Skeletal muscle tissue (tissue), 4 donors: Measurements from ENCODE around the gene LTC4S. TPM values are rescaled to one million over a fixed set of nuclear protein-coding genes. Genes with fewer than 3 reads are reported as not detected.
A peak's percentile ranks its signal among the peaks of the same experiment; 100 is the strongest.
"Not testable (repeated sequence)": the region's sequence is repeated elsewhere in the genome, so short reads cannot be mapped to it uniquely, and the experiment has no call there.

Source experiments
- H3K27ac ChIP-seq: one replicate; pipeline ENCODE4 v1.7.0; 2013; ENCODE audit warnings: mild to moderate bottlenecking, low read depth, low read length, inconsistent platforms
- H3K27me3 ChIP-seq, 3 donors: one replicate each; pipeline ENCODE4 v1.7.0; 2013; ENCODE audit warnings: low read length in 3 of 3; ENCODE audit not compliant: control insufficient read depth in 3 of 3, insufficient read depth in 3 of 3
- H3K36me3 ChIP-seq, 3 donors: one replicate each; pipeline ENCODE4 v1.7.0; 2013; ENCODE audit warnings: low read length in 3 of 3; ENCODE audit not compliant: control insufficient read depth in 3 of 3, insufficient read depth in 3 of 3
- H3K4me1 ChIP-seq, 3 donors: one replicate each; pipeline ENCODE4 v1.7.0; 2013; ENCODE audit warnings: low read length in 3 of 3, mild to moderate bottlenecking in 3 of 3; ENCODE audit not compliant: control insufficient read depth in 3 of 3, insufficient read depth in 3 of 3
- H3K4me3 ChIP-seq, 3 donors: one replicate each; pipeline ENCODE4 v1.7.0; 2013; ENCODE audit warnings: low read length in 3 of 3
- H3K9ac ChIP-seq, 3 donors: one replicate each; pipeline ENCODE4 v1.7.0; 2013; ENCODE audit warnings: low read length in 3 of 3, mild to moderate bottlenecking in 3 of 3, moderate library complexity in 2 of 3, low read depth in 1 of 3
- H3K9me3 ChIP-seq, 3 donors: one replicate each; pipeline ENCODE4 v1.7.0; 2013; ENCODE audit warnings: low read length in 3 of 3; ENCODE audit not compliant: control insufficient read depth in 3 of 3
- total RNA-seq: library from RNA; depleted of rRNA; stranded (reverse); fragments of >200 nt; gene quantifications from one replicate; pipeline ENCODE4 v1.2.3, GENCODE V29; 2014
- donor health status: Osteomylitis.

The LTC4S gene, protein sequence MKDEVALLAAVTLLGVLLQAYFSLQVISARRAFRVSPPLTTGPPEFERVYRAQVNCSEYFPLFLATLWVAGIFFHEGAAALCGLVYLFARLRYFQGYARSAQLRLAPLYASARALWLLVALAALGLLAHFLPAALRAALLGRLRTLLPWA
- total RNA-seq, result 3.7 TPM

DNA sequence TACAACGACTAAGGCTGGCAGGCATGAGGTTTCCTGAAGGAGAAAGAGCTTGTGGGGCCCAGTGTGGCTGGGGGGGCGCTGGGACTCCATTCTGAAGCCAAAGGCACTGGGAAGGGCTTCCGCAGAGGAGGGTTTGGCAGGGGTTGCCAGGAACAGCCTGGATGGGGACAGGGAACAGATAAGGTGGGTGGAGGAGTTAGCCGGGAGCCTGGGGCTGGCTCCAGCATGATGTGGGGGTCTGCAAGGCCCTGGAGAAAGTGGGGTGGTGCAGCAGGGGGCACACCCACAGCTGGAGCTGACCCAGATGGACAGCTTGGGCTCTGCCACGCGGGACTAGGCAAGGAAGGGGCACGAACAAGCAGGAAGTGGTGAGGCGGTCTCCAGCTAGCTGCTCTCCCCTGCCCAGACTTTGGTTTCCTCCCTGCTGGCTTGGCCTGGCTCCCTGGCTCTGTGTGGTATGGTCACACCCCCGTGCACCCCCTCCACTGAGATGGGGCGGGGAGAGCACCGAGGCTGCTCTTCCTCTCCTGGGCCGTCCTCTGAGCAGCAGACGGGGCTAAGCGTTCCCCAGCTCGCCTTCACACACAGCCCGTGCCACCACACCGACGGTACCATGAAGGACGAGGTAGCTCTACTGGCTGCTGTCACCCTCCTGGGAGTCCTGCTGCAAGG lies at the start of gene LTC4S:
Gene LTC4S (plus strand): TSS at position 519 of the 672 bp plus-strand sequence. CDS start 95 bp downstream, at position 614.
- Histone ChIP-seq H3K36me3 (peaks cover 13 to 17% (median 15%) of the 10 kb centered on the region in 3 donors), H3K9ac (peak within 1 kb of the TSS in 2 of 3 donors; percentile 40 to 69), H3K9me3 (no peaks in the 10 kb centered on the region), H3K4me3 (peak within 1 kb of the TSS; percentile 43 to 51 (median 45)), H3K27ac (peak within 1 kb of the TSS; percentile 44), H3K4me1 (peaks cover 31 to 47% (median 43%) of the 10 kb centered on the region in 3 donors), H3K27me3 (no peaks in the 10 kb centered on the region)

DNA sequence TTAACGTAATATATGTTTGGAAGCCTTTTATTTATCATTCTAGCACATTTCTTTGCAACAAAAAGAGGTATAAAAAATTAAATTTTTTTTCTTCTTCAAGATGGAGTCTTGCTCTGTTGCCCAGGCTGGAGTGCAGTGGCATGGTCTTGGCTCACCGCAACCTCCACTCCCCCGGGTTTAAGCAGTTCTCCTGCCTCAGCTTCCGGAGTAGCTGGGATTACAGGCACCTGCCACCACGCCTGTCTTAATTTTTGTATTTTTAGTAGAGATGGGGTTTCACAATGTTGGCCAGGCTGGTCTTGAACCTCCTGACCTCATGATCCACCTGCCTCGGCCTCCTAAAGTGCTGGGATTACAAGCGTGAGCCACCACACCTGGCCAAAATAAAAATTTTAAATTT lies 49.7 kb upstream of the LTC4S start:
- not testable (repeated sequence) for H3K4me3 ChIP-seq, H3K9me3 ChIP-seq, H3K9ac ChIP-seq, H3K27ac ChIP-seq, H3K36me3 ChIP-seq, H3K4me1 ChIP-seq, H3K27me3 ChIP-seq

DNA sequence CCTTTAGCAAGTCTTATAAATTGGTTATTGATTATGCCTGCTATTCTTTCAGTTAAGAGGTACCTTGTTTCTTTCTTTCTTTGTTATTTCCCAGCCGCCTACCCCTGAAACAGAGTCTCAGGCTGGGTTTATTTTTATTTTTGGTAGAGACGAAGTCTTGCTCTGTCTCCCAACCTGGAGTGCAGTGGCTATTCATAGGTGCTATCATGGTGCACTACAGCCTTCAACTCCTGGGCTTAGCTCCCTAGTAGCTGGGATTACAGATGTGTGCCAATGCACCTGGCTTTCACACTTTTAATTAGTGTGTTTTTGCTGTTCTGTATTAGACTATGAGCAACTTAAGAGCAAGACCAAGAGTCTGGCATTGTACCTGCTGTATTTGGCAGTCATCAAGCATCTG lies 46.9 kb upstream of the LTC4S start:
- Histone ChIP-seq H3K9ac (no peak overlapping the region), H3K27ac (no peak overlapping the region), H3K4me1 (peaks cover 0 to 2% (median 0%) of the 10 kb centered on the region in 3 donors), H3K9me3 (no peaks in the 10 kb centered on the region), H3K27me3 (no peaks in the 10 kb centered on the region), H3K4me3 (no peak overlapping the region), H3K36me3 (peaks cover 4 to 7% (median 4%) of the 10 kb centered on the region in 3 donors)

DNA sequence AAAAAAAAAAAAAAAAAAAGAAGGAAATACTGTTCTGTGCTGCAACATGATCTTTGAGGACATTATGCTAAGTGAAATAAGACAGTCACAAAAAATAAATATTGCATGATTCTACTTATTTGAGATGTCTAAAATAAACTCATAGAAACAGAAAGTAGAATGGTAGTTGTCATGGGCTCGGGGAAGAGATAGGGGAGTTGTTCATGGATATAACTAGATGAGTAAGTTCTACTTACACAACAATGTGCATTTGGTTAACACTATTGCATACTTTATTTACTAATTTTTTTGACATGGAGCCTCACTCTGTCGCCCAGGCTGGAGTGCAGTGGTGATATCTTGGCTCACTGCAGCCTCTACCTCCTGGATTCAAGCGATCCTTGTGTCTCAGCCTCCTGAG lies 46.0 kb upstream of the LTC4S start:
- Histone ChIP-seq H3K36me3 (peaks cover 4 to 7% (median 4%) of the 10 kb centered on the region in 3 donors), H3K9me3 (no peaks in the 10 kb centered on the region), H3K27ac (no peak overlapping the region), H3K27me3 (no peaks in the 10 kb centered on the region), H3K9ac (no peak overlapping the region), H3K4me1 (peaks cover 0 to 2% (median 0%) of the 10 kb centered on the region in 3 donors), H3K4me3 (no peak overlapping the region)

GRCh38 chr5:179749857-179750508 lies 43.8 kb upstream of the LTC4S start:
- Histone ChIP-seq H3K27ac (no peak overlapping the region), H3K36me3 (peaks cover 4 to 7% (median 4%) of the 10 kb centered on the region in 3 donors), H3K4me3 (no peak overlapping the region), H3K27me3 (no peaks in the 10 kb centered on the region), H3K9ac (no peak overlapping the region), H3K4me1 (peaks cover 4 to 11% (median 10%) of the 10 kb centered on the region in 3 donors), H3K9me3 (no peaks in the 10 kb centered on the region)

GRCh38 chr5:179753971-179754370 lies 39.8 kb upstream of the LTC4S start:
- Histone ChIP-seq H3K4me3 (no peak overlapping the region), H3K9me3 (no peaks in the 10 kb centered on the region), H3K4me1 (peaks cover 4 to 18% (median 17%) of the 10 kb centered on the region in 3 donors), H3K27me3 (no peaks in the 10 kb centered on the region), H3K36me3 (peaks cover 2 to 7% (median 4%) of the 10 kb centered on the region in 3 donors), H3K9ac (peak overlapping the region in 1 of 3 donors; percentile 33), H3K27ac (no peak overlapping the region)

- peaks cover 10 to 29% (median 19%) of the 10 kb centered on the region in 3 donors for H3K4me1 ChIP-seq
- no peak overlapping the region for H3K27ac ChIP-seq
- H3K27me3 ChIP-seq, result no peaks in the 10 kb centered on the region
- H3K9me3 ChIP-seq, result no peaks in the 10 kb centered on the region
- peak overlapping the region in 1 of 3 donors; percentile 13 for H3K9ac ChIP-seq
- H3K36me3 ChIP-seq, result peaks cover 0 to 2% (median 1%) of the 10 kb centered on the region in 3 donors
- no peak overlapping the region for H3K4me3 ChIP-seq
Observed at GRCh38 chr5:179755022-179755421, 38.8 kb upstream of the LTC4S start.

GRCh38 chr5:179758955-179759354 lies 34.8 kb upstream of the LTC4S start:
- no peak overlapping the region for H3K4me3 ChIP-seq
- H3K27ac ChIP-seq, result no peak overlapping the region
- peaks cover 39 to 59% (median 46%) of the 10 kb centered on the region in 3 donors for H3K4me1 ChIP-seq

GRCh38 chr5:179759581-179760551 lies 33.9 kb upstream of the LTC4S start:
- Histone ChIP-seq H3K9me3 (no peaks in the 10 kb centered on the region), H3K36me3 (no peaks in the 10 kb centered on the region), H3K4me1 (peaks cover 37 to 52% (median 37%) of the 10 kb centered on the region in 3 donors), H3K27ac (peak overlapping the region; percentile 26), H3K4me3 (no peak overlapping the region), H3K27me3 (no peaks in the 10 kb centered on the region), H3K9ac (no peak overlapping the region)

More at GRCh38 chr5:179758955-179759354, 34.8 kb upstream of the LTC4S start:
- Histone ChIP-seq H3K36me3 (no peaks in the 10 kb centered on the region), H3K9me3 (no peaks in the 10 kb centered on the region), H3K9ac (no peak overlapping the region), H3K27me3 (no peaks in the 10 kb centered on the region)
